ENCODE data around the gene RUFY1.

Gene RUFY1

DNA sequence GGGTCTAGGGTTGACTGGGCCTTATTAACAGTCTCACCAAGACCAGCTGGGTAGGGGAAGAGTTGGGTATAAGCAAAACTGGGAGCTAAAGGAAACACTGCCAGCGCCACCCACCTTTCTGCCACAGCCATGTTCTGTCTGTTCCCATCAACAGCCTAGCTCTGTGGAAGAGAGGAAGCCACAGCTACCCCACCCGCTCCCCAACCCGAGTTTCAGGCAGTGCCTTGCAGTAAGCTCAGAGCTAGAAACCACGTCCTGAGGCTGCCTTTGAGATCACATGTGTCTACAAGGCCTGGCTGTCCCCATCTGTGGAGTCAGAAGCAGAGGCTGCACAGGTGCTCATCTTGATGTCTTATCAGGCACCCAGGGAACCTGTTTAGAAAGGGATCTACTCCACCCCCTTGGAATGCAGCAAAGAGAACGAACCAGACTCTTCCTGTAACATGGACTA lies 57.8 kb downstream of the RUFY1 start:
- Histone ChIP-seq H3K79me2 (ENCODE audit: low read length) (0 out of 2 replicates have a peak, but pooled peaks cover 2% of the 10 kb centered on the region), H3K4me2 (ENCODE audit: low read depth, low read length) (no peak overlapping the region), H3K27me3 (replicated peaks; ENCODE audit: insufficient read depth, low read length) (no peaks in the 10 kb centered on the region), H3K4me1 (ENCODE audit: low read length) (peaks cover 6% of the 10 kb centered on the region), H3K9me3 (replicated peaks; ENCODE audit: insufficient read depth, low read length) (no peaks in the 10 kb centered on the region), H3K9me2 (replicated peaks; ENCODE audit: insufficient read depth, low read length) (no peaks in the 10 kb centered on the region), H3K4me3 (ENCODE audit: low read length) (no peak overlapping the region), H4K20me1 (ENCODE audit: insufficient read depth, low read length) (peaks cover 5% of the 10 kb centered on the region; the same call in 1 of the 2 replicates), H2AFZ (ENCODE audit: low read length) (no peak overlapping the region), H3F3A (ENCODE audit: insufficient read depth, low read length) (peaks cover 23% of the 10 kb centered on the region), H3K9ac (ENCODE audit: low read length) (no peak overlapping the region), H3K27ac (ENCODE audit: low read length) (peak overlapping the region; percentile 42; the same call in 1 of the 2 replicates), H3K36me3 (replicated peaks; ENCODE audit: insufficient read depth, low read length) (peaks cover 6% of the 10 kb centered on the region; the same call in 1 of the 2 replicates)
- DNase-seq, result peak; percentile 72
- TF ChIP-seq EZH2 (optimal IDR thresholded peaks at IDR 0.05; ENCODE audit: low read depth, low read length), result no peak
- TF ChIP-seq, protein P1, sequence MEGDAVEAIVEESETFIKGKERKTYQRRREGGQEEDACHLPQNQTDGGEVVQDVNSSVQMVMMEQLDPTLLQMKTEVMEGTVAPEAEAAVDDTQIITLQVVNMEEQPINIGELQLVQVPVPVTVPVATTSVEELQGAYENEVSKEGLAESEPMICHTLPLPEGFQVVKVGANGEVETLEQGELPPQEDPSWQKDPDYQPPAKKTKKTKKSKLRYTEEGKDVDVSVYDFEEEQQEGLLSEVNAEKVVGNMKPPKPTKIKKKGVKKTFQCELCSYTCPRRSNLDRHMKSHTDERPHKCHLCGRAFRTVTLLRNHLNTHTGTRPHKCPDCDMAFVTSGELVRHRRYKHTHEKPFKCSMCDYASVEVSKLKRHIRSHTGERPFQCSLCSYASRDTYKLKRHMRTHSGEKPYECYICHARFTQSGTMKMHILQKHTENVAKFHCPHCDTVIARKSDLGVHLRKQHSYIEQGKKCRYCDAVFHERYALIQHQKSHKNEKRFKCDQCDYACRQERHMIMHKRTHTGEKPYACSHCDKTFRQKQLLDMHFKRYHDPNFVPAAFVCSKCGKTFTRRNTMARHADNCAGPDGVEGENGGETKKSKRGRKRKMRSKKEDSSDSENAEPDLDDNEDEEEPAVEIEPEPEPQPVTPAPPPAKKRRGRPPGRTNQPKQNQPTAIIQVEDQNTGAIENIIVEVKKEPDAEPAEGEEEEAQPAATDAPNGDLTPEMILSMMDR (IDR thresholded peaks at IDR 0.05; ENCODE audit: low read length), result no peak

DNA sequence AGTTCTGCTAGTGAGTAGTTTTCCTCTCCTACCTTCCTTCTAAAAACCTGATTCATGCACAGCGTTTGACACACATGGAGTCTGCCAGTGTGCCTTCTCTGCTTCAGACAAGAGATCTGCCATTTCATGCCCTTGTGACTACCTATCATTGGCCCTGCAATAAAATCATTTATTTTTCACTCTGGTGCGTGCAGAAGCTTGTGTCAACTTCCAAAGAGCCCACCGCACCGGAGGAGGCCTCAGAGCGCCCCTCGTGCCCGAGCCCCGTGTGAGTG lies 59.4 kb downstream of the RUFY1 start:
- H3K4me2 ChIP-seq (ENCODE audit: low read depth, low read length), result no peak overlapping the region
- H3K9ac ChIP-seq (ENCODE audit: low read length), result no peak overlapping the region
- H2AFZ ChIP-seq (ENCODE audit: low read length), result no peak overlapping the region
- no peak overlapping the region for H3K4me3 ChIP-seq (ENCODE audit: low read length)
- H3F3A ChIP-seq (ENCODE audit: insufficient read depth, low read length), result peaks cover 39% of the 10 kb centered on the region
- H3K9me3 ChIP-seq (replicated peaks; ENCODE audit: insufficient read depth, low read length), result no peaks in the 10 kb centered on the region
- peaks cover 6% of the 10 kb centered on the region for H3K4me1 ChIP-seq (ENCODE audit: low read length)
- no peaks in the 10 kb centered on the region for H3K9me2 ChIP-seq (replicated peaks; ENCODE audit: insufficient read depth, low read length)
- H3K79me2 ChIP-seq (ENCODE audit: low read length), result peaks cover 15% of the 10 kb centered on the region
- TF ChIP-seq, protein P1 (IDR thresholded peaks at IDR 0.05; ENCODE audit: low read length), result no peak
- TF ChIP-seq EZH2 (optimal IDR thresholded peaks at IDR 0.05; ENCODE audit: low read depth, low read length) (no peak), EZH2phosphoT487 (IDR thresholded peaks at IDR 0.05; ENCODE audit: low read length) (no peak)
- DNase-seq, result no peak
- no peak overlapping the region for H3K27ac ChIP-seq (ENCODE audit: low read length)
- peaks cover 20% of the 10 kb centered on the region for H4K20me1 ChIP-seq (ENCODE audit: insufficient read depth, low read length)
- H3K27me3 ChIP-seq (replicated peaks; ENCODE audit: insufficient read depth, low read length), result no peaks in the 10 kb centered on the region
- H3K36me3 ChIP-seq (replicated peaks; ENCODE audit: insufficient read depth, low read length), result peaks cover 21% of the 10 kb centered on the region

- Histone ChIP-seq H2AFZ (ENCODE audit: low read length) (no peak overlapping the region), H3K4me3 (ENCODE audit: low read length) (no peak overlapping the region), H3K36me3 (replicated peaks; ENCODE audit: insufficient read depth, low read length) (peaks cover 27% of the 10 kb centered on the region), H3K4me1 (ENCODE audit: low read length) (peaks cover 6% of the 10 kb centered on the region), H3K4me2 (ENCODE audit: low read depth, low read length) (no peak overlapping the region), H3K79me2 (ENCODE audit: low read length) (peaks cover 21% of the 10 kb centered on the region), H3K27me3 (replicated peaks; ENCODE audit: insufficient read depth, low read length) (no peaks in the 10 kb centered on the region), H3K9me2 (replicated peaks; ENCODE audit: insufficient read depth, low read length) (no peaks in the 10 kb centered on the region), H4K20me1 (ENCODE audit: insufficient read depth, low read length) (peaks cover 23% of the 10 kb centered on the region), H3K9me3 (replicated peaks; ENCODE audit: insufficient read depth, low read length) (no peaks in the 10 kb centered on the region), H3K9ac (ENCODE audit: low read length) (no peak overlapping the region), H3K27ac (ENCODE audit: low read length) (no peak overlapping the region), H3F3A (ENCODE audit: insufficient read depth, low read length) (peaks cover 45% of the 10 kb centered on the region)
- no peak for DNase-seq
- TF ChIP-seq, protein P1 (IDR thresholded peaks at IDR 0.05; ENCODE audit: low read length), result no peak
- TF ChIP-seq EZH2phosphoT487 (IDR thresholded peaks at IDR 0.05; ENCODE audit: low read length) (no peak), EZH2 (optimal IDR thresholded peaks at IDR 0.05; ENCODE audit: low read depth, low read length) (no peak)
Measured at GRCh38 chr5:179610109-179610902, 60.0 kb downstream of the RUFY1 start.
